HG03354 (cell line): Measurements from ENCODE around the gene GPR156.
"Not testable (repeated sequence)": the region's sequence is repeated elsewhere in the genome, so short reads cannot be mapped to it uniquely, and the experiment has no call there.

ENCODE experiments used
- ATAC-seq: cut with Tn5 transposase; IDR thresholded peaks from one replicate; pipeline ENCODE4 v1.9.1; 2021; ENCODE audit warnings: mild to moderate bottlenecking; ENCODE audit not compliant: unreplicated experiment, poor library complexity, severe bottlenecking

GPR156 gene

GRCh38 chr3:120284747-120285507, at the start of gene GPR156:
GPR156 (minus strand) TSS chr3:120285222; CDS start chr3:120244098, 41,124 bp downstream.
- no peak for ATAC-seq

GRCh38 chr3:120332646-120333045, 47.6 kb upstream of the GPR156 start:
- ATAC-seq = no peak

GRCh38 chr3:120331076-120331475, 46.1 kb upstream of the GPR156 start:
- ATAC-seq = no peak

- ATAC-seq = no peak
Observed at GRCh38 chr3:120326784-120327183, 41.8 kb upstream of the GPR156 start.

- no peak for ATAC-seq
Observed at GRCh38 chr3:120324190-120324589, 39.2 kb upstream of the GPR156 start.

GRCh38 chr3:120323761-120324160, 38.7 kb upstream of the GPR156 start:
- not testable (repeated sequence) for ATAC-seq

- ATAC-seq = no peak
Observed at GRCh38 chr3:120311863-120312794, 27.1 kb upstream of the GPR156 start.

GRCh38 chr3:120306519-120307455, 21.8 kb upstream of the GPR156 start:
- no peak for ATAC-seq

GRCh38 chr3:120304616-120305015, 19.6 kb upstream of the GPR156 start:
- no peak for ATAC-seq

GRCh38 chr3:120302361-120302760, 17.3 kb upstream of the GPR156 start:
- no peak for ATAC-seq

- no peak for ATAC-seq
Observed at GRCh38 chr3:120300971-120301370, 15.9 kb upstream of the GPR156 start.

- no peak for ATAC-seq
Observed at GRCh38 chr3:120299403-120299802, 14.4 kb upstream of the GPR156 start.

GRCh38 chr3:120298996-120299395, 14.0 kb upstream of the GPR156 start:
- ATAC-seq = no peak

GRCh38 chr3:120291552-120291951, 6.5 kb upstream of the GPR156 start:
- not testable (repeated sequence) for ATAC-seq

GRCh38 chr3:120289636-120290035, 4.6 kb upstream of the GPR156 start:
- ATAC-seq = no peak

GRCh38 chr3:120286465-120286864, 1.4 kb upstream of the GPR156 start:
- ATAC-seq = no peak

GRCh38 chr3:120285508-120285841, 453 bp upstream of the GPR156 start:
- ATAC-seq = no peak

GRCh38 chr3:120281261-120281660, 3.8 kb downstream of the GPR156 start:
- no peak for ATAC-seq

GRCh38 chr3:120280566-120280965, 4.5 kb downstream of the GPR156 start:
- ATAC-seq = no peak

- ATAC-seq = no peak
Observed at GRCh38 chr3:120280026-120280425, 5.0 kb downstream of the GPR156 start.
